ENCODE data around the gene HERC4.
"Not testable (repeated sequence)": the region's sequence is repeated elsewhere in the genome, so short reads cannot be mapped to it uniquely, and the experiment has no call there.

HERC4 gene

DNA sequence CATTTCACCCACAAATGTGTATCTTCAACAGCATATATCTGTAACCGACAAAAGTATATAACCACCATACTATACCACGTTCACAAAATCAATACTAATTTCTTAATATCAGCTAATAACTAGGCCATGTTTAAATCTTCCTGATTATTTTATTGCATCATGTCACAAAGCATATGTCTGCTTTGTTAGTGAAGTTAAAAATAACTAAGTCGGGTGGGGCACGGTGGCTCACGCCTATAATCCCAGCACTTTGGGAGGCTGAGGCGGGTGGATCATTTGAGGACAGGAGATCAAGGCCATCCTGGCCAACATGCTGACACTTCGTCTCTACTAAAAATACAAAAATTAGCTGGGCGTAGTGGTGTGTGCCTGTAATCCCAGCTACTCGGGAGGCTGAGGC lies 47.7 kb downstream of the HERC4 start:
- DNase-seq (ENCODE audit: low read depth): no peak
- no peak overlapping the region for H3K4me3 ChIP-seq (ENCODE audit: low read length)
- TF ChIP-seq CTCF (conservative IDR thresholded peaks at IDR 0.05; ENCODE audit: low read depth, low read length): no peak

- DNase-seq (ENCODE audit: low read depth): no peak
- H3K4me3 ChIP-seq (ENCODE audit: low read length): no peak overlapping the region
- no peak for TF ChIP-seq CTCF (conservative IDR thresholded peaks at IDR 0.05; ENCODE audit: low read depth, low read length)
Measured at GRCh38 chr10:68023292-68023691, 51.8 kb downstream of the HERC4 start.

GRCh38 chr10:68022324-68022723 lies 52.8 kb downstream of the HERC4 start:
- not testable (repeated sequence) for H3K4me3 ChIP-seq (ENCODE audit: low read length); DNase-seq (ENCODE audit: low read depth)

DNA sequence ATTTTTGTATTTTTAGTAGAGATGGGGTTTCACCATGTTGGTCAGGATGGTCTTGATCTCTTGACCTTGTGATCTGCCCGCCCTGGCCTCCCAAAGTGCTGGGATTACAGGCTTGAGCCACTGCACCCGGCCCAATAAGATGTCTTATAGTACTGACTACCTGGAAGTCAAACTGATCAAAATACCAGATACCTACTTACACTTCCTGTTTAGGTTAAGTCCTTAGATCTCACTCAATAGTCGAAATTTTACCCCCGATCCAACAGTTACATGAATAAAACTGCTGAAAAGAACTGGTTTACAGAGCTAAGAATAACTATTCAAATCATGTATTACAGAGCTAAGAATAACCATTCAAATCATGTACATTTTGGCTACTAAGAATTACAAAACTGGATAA lies 58.6 kb downstream of the HERC4 start:
- DNase-seq (ENCODE audit: low read depth); H3K4me3 ChIP-seq (ENCODE audit: low read length): not testable (repeated sequence)

GRCh38 chr10:68010426-68010940 lies 64.6 kb downstream of the HERC4 start:
- H3K4me3 ChIP-seq (ENCODE audit: low read length): no peak overlapping the region
- no peak for TF ChIP-seq CTCF (conservative IDR thresholded peaks at IDR 0.05; ENCODE audit: low read depth, low read length)
- no peak for DNase-seq (ENCODE audit: low read depth)

- DNase-seq (ENCODE audit: low read depth): no peak
- TF ChIP-seq CTCF (conservative IDR thresholded peaks at IDR 0.05; ENCODE audit: low read depth, low read length): no peak
- H3K4me3 ChIP-seq (ENCODE audit: low read length): no peak overlapping the region
Measured at GRCh38 chr10:68007356-68007755, 67.7 kb downstream of the HERC4 start.

DNA sequence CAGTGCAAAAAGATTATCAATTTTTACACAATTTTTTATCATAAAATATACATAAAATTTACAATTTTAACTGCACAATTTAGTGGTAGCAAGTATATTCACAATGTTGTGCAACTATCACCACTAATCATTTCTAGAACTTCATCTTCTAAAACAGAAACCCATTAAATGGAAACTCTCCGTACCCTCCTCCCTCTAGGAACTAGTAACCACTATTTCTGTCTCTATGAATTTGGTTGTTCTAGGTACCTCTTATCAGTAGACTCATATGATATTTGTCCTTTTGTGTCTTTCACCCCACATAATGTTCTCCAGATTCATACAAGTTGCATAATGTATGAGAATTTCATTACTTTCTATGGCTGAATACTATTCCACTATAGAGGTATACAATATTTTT lies 73.5 kb downstream of the HERC4 start:
- no peak for TF ChIP-seq CTCF (conservative IDR thresholded peaks at IDR 0.05; ENCODE audit: low read depth, low read length)
- H3K4me3 ChIP-seq (ENCODE audit: low read length): no peak overlapping the region
- no peak for DNase-seq (ENCODE audit: low read depth)

GRCh38 chr10:68001000-68001399 lies 74.1 kb downstream of the HERC4 start:
- TF ChIP-seq CTCF (conservative IDR thresholded peaks at IDR 0.05; ENCODE audit: low read depth, low read length): no peak
- no peak overlapping the region for H3K4me3 ChIP-seq (ENCODE audit: low read length)
- no peak for DNase-seq (ENCODE audit: low read depth)
